Tibial nerve (tissue), 4 donors: ENCODE results near the gene RNF213. TPM values are rescaled to one million over a fixed set of nuclear protein-coding genes. Genes with fewer than 3 reads are reported as not detected.

Source experiments
- DNase-seq, 2 donors: peaks; one replicate each; pipeline ENCODE4 v3.0.0-alpha.2; 2019; ENCODE audit warnings: low spot score in 2 of 2
- H3K27ac ChIP-seq, 4 donors: fragments of 200-600 bp; sonication (generic) in 3 of 4; one replicate each; pipeline ENCODE4 v1.5.1; 2017 to 2019; ENCODE audit warnings: mild to moderate bottlenecking in 1 of 4
- H3K27me3 ChIP-seq, 2 donors: fragments of 200-600 bp; sonication (generic) in 1 of 2; one replicate each; pipeline versions ENCODE4 v1.5.1 to v1.6.0; 2017 to 2019
- H3K36me3 ChIP-seq, 3 donors: fragments of 200-600 bp; sonication (generic); one replicate each; pipeline ENCODE4 v1.5.1; 2018 to 2019
- H3K4me1 ChIP-seq, 4 donors: fragments of 200-600 bp; sonication (generic) in 3 of 4; one replicate each; pipeline ENCODE4 v1.5.1; 2017 to 2019
- H3K4me3 ChIP-seq, 4 donors: fragments of 200-600 bp; sonication (generic) in 3 of 4; one replicate each; pipeline ENCODE4 v1.5.1; 2017 to 2019; ENCODE audit warnings: mild to moderate bottlenecking in 1 of 4, moderate library complexity in 1 of 4
- H3K9me3 ChIP-seq, 4 donors: fragments of 200-600 bp; sonication (generic) in 3 of 4; one replicate each; pipeline ENCODE4 v1.5.1; 2017 to 2019
- EP300 ChIP-seq, 2 donors: sonication (generic); formaldehyde crosslinking; IDR thresholded peaks; one replicate each; pipeline ENCODE4 v1.6.1; 2017; ENCODE audit warnings: antibody characterized with exemption in 2 of 2, mild to moderate bottlenecking in 1 of 2
- POLR2A ChIP-seq, 2 donors: fragments of 450-650 bp; IDR thresholded peaks; one replicate each; pipeline ENCODE4 v1.6.1; 2017; ENCODE audit warnings: antibody characterized with exemption in 2 of 2, mild to moderate bottlenecking in 2 of 2, moderate library complexity in 2 of 2
- WGBS, 2 donors: methylation state at CpG; one replicate each; pipeline ENCODE4 v1.1.5; 2018; 5-methylcytosine and 5-hydroxymethylcytosine counted together
- total RNA-seq, 4 donors: library from RNA; depleted of rRNA; stranded (reverse); fragments of >200 nt; gene quantifications; one replicate each; pipeline ENCODE4 v1.1.0, GENCODE V29; 2016
- TF ChIP-seq, protein P1 (sequence below), 5 experiments: fragments of 200-600 bp in 3 of 5; fragments of 450-650 bp in 2 of 5; sonication (generic) in 3 of 5; IDR thresholded peaks; one replicate each; pipeline ENCODE4 v1.5.1; 2016 to 2019; ENCODE audit warnings: antibody characterized with exemption in 5 of 5, mild to moderate bottlenecking in 3 of 5, moderate library complexity in 2 of 5

RNF213 gene
- total RNA-seq, 4 donors from 2014 or later, result 107 to 148 (median 119) TPM

GRCh38 chr17:80319262-80319998 lies 58.8 kb downstream of the RNF213 start:
- Histone ChIP-seq H3K27me3 (no peaks in the 10 kb centered on the region), H3K9me3 (peaks cover 0 to 9% (median 0%) of the 10 kb centered on the region in 4 donors), H3K36me3 (peaks cover 0 to 86% (median 34%) of the 10 kb centered on the region in 3 donors), H3K4me3 (no peak overlapping the region), H3K4me1 (no peaks in the 10 kb centered on the region), H3K27ac (no peak overlapping the region)
- DNase-seq, result no peak
- 81 to 83% methylated on average over 21 to 22 of the region's 22 CpGs for WGBS, 2 donors
- TF ChIP-seq, protein P1, sequence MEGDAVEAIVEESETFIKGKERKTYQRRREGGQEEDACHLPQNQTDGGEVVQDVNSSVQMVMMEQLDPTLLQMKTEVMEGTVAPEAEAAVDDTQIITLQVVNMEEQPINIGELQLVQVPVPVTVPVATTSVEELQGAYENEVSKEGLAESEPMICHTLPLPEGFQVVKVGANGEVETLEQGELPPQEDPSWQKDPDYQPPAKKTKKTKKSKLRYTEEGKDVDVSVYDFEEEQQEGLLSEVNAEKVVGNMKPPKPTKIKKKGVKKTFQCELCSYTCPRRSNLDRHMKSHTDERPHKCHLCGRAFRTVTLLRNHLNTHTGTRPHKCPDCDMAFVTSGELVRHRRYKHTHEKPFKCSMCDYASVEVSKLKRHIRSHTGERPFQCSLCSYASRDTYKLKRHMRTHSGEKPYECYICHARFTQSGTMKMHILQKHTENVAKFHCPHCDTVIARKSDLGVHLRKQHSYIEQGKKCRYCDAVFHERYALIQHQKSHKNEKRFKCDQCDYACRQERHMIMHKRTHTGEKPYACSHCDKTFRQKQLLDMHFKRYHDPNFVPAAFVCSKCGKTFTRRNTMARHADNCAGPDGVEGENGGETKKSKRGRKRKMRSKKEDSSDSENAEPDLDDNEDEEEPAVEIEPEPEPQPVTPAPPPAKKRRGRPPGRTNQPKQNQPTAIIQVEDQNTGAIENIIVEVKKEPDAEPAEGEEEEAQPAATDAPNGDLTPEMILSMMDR (IDR thresholded peaks at IDR 0.05), result no peak
- TF ChIP-seq EP300 (IDR thresholded peaks at IDR 0.05), result no peak
- no peak for TF ChIP-seq POLR2A (IDR thresholded peaks at IDR 0.05)

- H3K4me1 ChIP-seq, result no peaks in the 10 kb centered on the region
- H3K36me3 ChIP-seq, result peaks cover 0 to 91% (median 35%) of the 10 kb centered on the region in 3 donors
- H3K27ac ChIP-seq, result no peak overlapping the region
- no peak overlapping the region for H3K4me3 ChIP-seq
- DNase-seq, result no peak
- TF ChIP-seq, protein P1 (IDR thresholded peaks at IDR 0.05), result no peak
- no peak for TF ChIP-seq POLR2A (IDR thresholded peaks at IDR 0.05)
- TF ChIP-seq EP300 (IDR thresholded peaks at IDR 0.05), result no peak
- H3K9me3 ChIP-seq, result peaks cover 0 to 9% (median 0%) of the 10 kb centered on the region in 4 donors
- H3K27me3 ChIP-seq, result no peaks in the 10 kb centered on the region
- 82 to 85% methylated on average over 4 of the region's 4 CpGs for WGBS, 2 donors
These were observed 59.3 kb downstream of the RNF213 start for GRCh38 chr17:80319999-80320344.

- no peak overlapping the region for H3K27ac ChIP-seq
- H3K4me1 ChIP-seq, result no peaks in the 10 kb centered on the region
- peaks cover 0 to 96% (median 40%) of the 10 kb centered on the region in 3 donors for H3K36me3 ChIP-seq
- H3K9me3 ChIP-seq, result peaks cover 0 to 9% (median 0%) of the 10 kb centered on the region in 4 donors
- no peak for DNase-seq
- H3K27me3 ChIP-seq, result no peaks in the 10 kb centered on the region
- no peak overlapping the region for H3K4me3 ChIP-seq
- WGBS, 2 donors, result 95% methylated on average over 15 of the region's 15 CpGs
- no peak for TF ChIP-seq POLR2A (IDR thresholded peaks at IDR 0.05)
- TF ChIP-seq EP300 (IDR thresholded peaks at IDR 0.05), result no peak
- TF ChIP-seq, protein P1 (IDR thresholded peaks at IDR 0.05), result no peak
These were observed 59.8 kb downstream of the RNF213 start for GRCh38 chr17:80320496-80320895.

GRCh38 chr17:80322864-80323263 lies 62.2 kb downstream of the RNF213 start:
- Histone ChIP-seq H3K27ac (no peak overlapping the region), H3K4me3 (no peak overlapping the region), H3K4me1 (no peaks in the 10 kb centered on the region), H3K9me3 (peaks cover 0 to 9% (median 0%) of the 10 kb centered on the region in 4 donors), H3K36me3 (peaks cover 0 to 99% (median 27%) of the 10 kb centered on the region in 3 donors), H3K27me3 (no peaks in the 10 kb centered on the region)
- TF ChIP-seq POLR2A (IDR thresholded peaks at IDR 0.05) (no peak), EP300 (IDR thresholded peaks at IDR 0.05) (no peak)
- TF ChIP-seq, protein P1 (IDR thresholded peaks at IDR 0.05), result no peak
- WGBS, 2 donors, result 97 to 100% methylated on average over 1 of the region's 1 CpG
- no peak for DNase-seq

DNA sequence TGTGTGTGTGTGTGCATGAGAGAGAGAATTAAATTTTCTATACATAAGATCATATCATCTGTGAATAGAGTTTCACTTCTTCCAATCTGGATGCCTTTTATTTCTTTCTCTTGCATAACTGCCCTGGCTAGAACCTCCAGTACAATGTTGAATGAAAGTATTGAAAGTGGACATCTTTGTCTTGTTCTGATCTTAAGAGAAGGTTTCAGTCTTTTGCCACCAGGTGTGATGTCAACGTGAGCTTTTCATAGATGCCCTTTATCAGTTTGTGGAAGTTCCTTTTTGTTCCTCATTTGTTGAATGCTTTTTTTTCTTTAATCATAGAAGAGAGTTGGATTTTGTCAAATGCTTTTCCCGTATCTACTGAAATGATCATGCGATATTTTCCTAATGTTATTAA lies 63.3 kb downstream of the RNF213 start:
- TF ChIP-seq, protein P1 (IDR thresholded peaks at IDR 0.05), result no peak
- TF ChIP-seq EP300 (IDR thresholded peaks at IDR 0.05), result no peak
- TF ChIP-seq POLR2A (IDR thresholded peaks at IDR 0.05), result no peak
- WGBS, 2 donors, result 81 to 85% methylated on average over 3 of the region's 3 CpGs
- peaks cover 0 to 99% (median 27%) of the 10 kb centered on the region in 3 donors for H3K36me3 ChIP-seq

More for the DNA sequence above, 63.3 kb downstream of the RNF213 start:
- H3K27me3 ChIP-seq, result no peaks in the 10 kb centered on the region
- no peak for DNase-seq
- no peaks in the 10 kb centered on the region for H3K4me1 ChIP-seq
- no peak overlapping the region for H3K4me3 ChIP-seq
- H3K27ac ChIP-seq, result no peak overlapping the region
- H3K9me3 ChIP-seq, result peaks cover 0 to 9% (median 0%) of the 10 kb centered on the region in 4 donors
